GM12801 (cell line): ENCODE measurements around the gene SYF2.

Experiments used
- TF ChIP-seq, protein P1 (sequence below): IDR thresholded peaks from one replicate; pipeline ENCODE4 v1.5.1; 2011; ENCODE audit warnings: control low read depth; ENCODE audit not compliant: insufficient read length; ENCODE audit errors: extremely low read depth

The SYF2 gene

DNA sequence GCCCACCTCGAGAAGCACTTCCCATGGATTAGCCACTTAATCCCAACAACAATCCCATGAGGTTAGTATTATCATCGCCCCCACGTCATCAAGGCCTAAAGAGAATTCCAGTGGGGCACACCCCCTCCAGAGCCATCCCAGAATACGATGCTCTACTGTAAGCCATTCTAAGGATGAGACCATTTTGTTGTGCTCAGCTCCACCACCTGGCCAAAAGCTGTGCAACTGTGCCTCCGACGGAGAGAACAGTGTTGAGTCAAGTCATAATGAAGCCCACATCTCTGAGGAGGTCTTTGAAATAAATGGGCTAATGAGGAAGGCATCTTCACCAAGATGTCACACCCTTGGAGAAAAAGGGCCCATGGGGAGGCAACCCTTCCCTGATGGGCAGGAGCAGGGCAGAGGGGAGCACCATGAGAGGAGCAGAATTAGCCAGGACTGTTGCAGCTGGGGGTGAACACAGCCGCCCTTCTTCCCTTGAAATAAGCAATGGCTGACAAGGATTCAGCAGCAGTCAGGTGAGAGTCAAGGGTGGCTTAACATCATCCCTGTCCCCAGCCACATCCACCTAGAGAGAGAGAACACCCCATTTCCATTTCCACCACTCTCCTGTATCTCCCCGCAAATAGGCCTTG is 14.6 kb downstream of the SYF2 start:
- TF ChIP-seq, protein P1, sequence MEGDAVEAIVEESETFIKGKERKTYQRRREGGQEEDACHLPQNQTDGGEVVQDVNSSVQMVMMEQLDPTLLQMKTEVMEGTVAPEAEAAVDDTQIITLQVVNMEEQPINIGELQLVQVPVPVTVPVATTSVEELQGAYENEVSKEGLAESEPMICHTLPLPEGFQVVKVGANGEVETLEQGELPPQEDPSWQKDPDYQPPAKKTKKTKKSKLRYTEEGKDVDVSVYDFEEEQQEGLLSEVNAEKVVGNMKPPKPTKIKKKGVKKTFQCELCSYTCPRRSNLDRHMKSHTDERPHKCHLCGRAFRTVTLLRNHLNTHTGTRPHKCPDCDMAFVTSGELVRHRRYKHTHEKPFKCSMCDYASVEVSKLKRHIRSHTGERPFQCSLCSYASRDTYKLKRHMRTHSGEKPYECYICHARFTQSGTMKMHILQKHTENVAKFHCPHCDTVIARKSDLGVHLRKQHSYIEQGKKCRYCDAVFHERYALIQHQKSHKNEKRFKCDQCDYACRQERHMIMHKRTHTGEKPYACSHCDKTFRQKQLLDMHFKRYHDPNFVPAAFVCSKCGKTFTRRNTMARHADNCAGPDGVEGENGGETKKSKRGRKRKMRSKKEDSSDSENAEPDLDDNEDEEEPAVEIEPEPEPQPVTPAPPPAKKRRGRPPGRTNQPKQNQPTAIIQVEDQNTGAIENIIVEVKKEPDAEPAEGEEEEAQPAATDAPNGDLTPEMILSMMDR: no peak

DNA sequence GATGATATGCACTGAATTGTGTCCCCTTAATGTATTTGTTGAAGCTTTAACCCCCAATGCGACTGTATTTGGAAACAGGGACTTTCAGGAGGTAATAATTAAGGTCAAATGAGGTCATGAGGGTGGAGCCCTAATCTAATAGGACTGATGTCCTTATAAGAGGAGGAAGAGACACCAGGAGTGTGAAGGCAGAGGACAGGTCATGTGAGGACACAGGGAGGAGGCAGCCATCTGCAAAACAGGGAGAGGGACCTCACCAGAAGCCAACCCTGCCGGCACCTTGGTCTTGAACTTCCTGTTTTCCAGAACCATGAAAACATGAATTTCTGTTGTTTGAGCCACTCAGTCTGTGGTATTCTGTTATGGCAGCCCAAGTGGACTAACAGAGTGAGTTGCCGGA is 15.3 kb downstream of the SYF2 start:
- TF ChIP-seq, protein P1: no peak

DNA sequence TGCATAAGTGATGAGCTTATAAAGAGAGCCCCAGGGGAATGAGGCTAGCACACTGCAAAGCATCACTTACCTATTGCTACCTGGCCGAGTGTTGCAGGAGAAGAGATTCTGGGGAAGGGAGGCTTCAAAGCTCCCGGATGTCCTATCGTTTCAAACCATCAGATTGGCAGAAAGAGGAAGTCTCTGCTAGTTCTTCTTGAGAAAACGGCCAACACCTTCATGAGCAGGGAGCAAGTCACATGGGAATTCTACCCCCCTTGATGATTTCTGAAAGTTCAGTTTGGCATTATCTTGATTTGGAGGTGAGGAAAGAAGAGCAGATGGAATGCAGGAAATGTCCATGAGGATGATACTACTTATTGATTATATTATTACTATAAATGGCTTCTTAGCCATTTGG is 16.2 kb downstream of the SYF2 start:
- TF ChIP-seq, protein P1: no peak

DNA sequence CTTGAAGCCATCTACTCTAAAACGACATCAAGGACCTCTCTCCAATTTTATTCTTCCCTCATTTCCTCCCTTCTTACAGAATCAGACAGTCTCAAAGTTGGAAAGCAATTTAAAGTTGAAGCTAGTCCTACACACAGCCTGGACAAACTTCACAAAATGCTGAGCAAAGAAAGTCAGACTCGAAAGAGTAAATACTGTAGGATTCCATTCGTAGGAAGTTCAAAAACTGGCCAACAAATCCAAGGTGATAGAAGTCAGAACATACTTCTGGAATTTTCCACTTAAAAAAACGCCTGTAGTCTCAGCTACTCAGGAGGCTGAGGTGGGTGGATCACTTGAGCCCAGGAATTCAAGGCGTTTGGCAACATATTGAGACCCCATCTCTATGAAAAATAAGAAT is 19.6 kb downstream of the SYF2 start:
- TF ChIP-seq, protein P1: no peak

DNA sequence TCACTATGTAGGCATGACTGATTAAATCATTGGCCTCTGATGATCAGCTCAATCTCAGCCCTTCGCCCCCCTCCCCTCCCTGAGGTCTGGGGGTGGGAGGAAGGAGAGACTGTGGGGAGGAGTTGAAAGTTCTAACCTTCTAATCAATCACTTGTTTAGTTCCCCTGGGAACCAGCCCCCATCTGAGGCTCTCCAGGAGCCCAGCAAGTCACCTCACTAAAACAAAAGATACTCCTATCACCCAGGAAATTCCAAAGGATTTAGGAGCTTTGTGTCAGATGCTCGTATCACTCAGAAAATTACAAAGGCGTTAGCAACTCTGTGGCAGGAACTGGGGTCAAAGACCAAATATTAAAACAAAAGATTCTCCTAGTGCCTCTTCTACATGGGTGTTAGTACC is 21.6 kb downstream of the SYF2 start:
- TF ChIP-seq, protein P1: no peak

DNA sequence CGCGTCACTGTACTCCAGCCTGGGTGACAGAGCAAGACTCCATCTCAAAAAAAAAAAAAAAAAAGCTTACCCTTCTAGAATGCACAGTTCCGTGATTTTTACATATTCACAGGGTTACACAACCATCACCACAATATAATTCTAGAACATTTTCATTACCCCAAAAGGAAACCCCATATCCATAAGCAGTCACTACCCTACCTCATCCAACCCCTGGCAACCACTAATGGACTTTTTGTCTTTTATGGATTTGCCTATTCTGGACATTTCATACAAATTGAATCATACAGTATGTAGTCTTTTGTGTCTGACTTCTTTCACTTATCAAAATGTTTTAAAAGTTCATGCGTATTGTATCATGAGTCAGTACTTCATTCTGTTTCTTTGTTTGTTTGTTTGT is 22.8 kb downstream of the SYF2 start:
- TF ChIP-seq, protein P1: no peak

DNA sequence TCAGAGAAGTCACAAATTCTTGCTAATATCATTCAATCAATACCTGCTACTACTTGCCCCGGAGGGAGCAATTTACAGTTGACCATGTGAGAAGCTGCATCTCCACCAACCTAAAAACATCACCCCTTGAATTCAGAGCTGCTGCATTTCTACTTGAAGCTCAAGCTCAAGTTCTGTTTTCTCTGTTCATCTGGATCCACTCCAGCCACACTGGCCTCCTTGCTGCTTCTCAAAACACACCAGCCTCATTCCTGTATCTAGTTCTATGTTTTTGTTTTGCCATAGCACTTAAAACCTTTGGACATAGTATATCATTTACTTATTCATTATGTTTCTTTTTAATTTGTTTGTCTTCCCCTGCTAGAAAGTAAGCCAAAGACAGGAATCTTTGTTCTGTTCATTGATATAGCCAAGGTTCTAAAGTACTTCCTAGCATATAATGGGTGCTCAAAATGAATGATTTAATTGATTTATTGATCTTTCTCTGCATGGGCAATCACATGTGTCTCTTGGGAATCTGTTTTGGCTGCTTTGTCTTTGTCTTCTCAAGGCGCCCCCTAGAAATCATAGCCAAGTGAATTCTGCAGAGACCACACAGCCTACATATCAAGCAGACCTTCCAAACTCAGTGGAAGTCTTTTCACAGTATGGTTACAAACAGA is 23.6 kb downstream of the SYF2 start:
- TF ChIP-seq, protein P1: no peak
